Measurements from ENCODE around the gene DOCK2. TPM values are rescaled to one million over a fixed set of nuclear protein-coding genes. Genes with fewer than 3 reads are reported as not detected.

The DOCK2 gene
- total RNA-seq, 1 donor: 6.2 TPM

DNA sequence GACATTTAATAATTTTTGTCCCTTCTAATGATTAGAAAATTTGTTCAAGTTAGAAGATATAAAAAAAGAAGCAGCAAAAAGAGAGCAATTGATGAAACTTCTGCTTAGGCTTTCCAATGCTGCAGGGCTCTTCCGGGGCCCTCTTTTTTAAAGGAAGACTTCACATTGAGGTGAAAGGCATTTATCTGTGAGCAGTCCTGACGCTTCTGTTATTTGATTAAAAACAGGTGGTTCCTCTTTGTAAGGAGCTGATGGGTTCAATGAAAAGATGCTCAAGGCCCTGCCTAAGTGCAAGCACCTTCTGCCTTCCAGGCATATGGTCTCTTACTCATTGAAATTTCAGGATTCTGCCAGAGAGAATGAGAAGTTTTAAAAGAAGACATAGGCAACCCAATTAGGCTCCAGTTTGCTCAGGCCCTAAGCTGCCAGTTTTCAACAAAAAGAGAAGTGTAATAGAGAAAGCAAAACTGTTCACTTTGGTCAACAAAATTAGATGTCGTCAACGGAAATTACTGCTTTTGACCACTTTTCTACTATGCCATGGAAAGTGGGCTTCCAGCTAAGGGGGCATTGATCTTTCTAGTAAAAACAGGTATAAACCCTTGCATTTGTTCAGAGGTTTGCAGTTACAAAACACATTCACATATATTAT, 243.1 kb downstream of the DOCK2 start:
- no peak for DNase-seq (ENCODE audit: insufficient read length, low spot score, missing footprints)
- H3K4me2 ChIP-seq (ENCODE audit: insufficient read depth, low read length): no peak overlapping the region
- TF ChIP-seq, protein P1, sequence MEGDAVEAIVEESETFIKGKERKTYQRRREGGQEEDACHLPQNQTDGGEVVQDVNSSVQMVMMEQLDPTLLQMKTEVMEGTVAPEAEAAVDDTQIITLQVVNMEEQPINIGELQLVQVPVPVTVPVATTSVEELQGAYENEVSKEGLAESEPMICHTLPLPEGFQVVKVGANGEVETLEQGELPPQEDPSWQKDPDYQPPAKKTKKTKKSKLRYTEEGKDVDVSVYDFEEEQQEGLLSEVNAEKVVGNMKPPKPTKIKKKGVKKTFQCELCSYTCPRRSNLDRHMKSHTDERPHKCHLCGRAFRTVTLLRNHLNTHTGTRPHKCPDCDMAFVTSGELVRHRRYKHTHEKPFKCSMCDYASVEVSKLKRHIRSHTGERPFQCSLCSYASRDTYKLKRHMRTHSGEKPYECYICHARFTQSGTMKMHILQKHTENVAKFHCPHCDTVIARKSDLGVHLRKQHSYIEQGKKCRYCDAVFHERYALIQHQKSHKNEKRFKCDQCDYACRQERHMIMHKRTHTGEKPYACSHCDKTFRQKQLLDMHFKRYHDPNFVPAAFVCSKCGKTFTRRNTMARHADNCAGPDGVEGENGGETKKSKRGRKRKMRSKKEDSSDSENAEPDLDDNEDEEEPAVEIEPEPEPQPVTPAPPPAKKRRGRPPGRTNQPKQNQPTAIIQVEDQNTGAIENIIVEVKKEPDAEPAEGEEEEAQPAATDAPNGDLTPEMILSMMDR (IDR thresholded peaks at IDR 0.05; ENCODE audit: extremely low read depth, low read depth, low read length): no peak
- H2AFZ ChIP-seq (ENCODE audit: low read length): no peak overlapping the region
- H3K4me3 ChIP-seq (ENCODE audit: insufficient read depth, low read length): no peak overlapping the region
- H3K36me3 ChIP-seq (ENCODE audit: insufficient read depth, low read length): no peaks in the 10 kb centered on the region
- no peaks in the 10 kb centered on the region for H4K20me1 ChIP-seq (ENCODE audit: insufficient read depth, low read length)
- no peaks in the 10 kb centered on the region for H3K79me2 ChIP-seq (ENCODE audit: insufficient read depth, low read length)
- H3K4me1 ChIP-seq (ENCODE audit: insufficient read depth, low read length): peaks cover 2% of the 10 kb centered on the region
- no peaks in the 10 kb centered on the region for H3K9me3 ChIP-seq (ENCODE audit: low read depth, low read length)
- H3K27me3 ChIP-seq (ENCODE audit: insufficient read depth, low read length): no peaks in the 10 kb centered on the region
- H3K27ac ChIP-seq (ENCODE audit: low read depth, low read length): no peak overlapping the region

DNA sequence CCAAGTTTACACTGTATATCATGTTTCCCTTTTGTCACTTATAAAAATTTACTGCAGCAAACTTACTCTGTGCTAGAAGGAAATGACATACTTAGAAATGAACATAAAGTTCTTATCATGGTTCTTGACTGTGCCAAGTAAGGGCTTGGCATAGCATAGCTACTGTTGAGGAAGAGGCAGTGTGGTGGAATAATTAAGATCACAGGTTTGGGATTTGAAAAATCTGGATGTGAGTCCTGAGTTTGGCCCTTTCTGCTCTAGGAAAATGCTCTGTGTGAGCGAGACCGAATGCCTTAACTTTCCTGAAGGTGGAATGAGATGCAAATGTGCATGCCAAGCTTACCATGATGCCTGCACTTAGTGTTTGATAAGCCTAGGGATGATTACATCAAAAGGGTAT, 243.7 kb downstream of the DOCK2 start:
- no peak overlapping the region for H2AFZ ChIP-seq (ENCODE audit: low read length)
- no peaks in the 10 kb centered on the region for H4K20me1 ChIP-seq (ENCODE audit: insufficient read depth, low read length)
- H3K27me3 ChIP-seq (ENCODE audit: insufficient read depth, low read length): no peaks in the 10 kb centered on the region
- TF ChIP-seq, protein P1 (IDR thresholded peaks at IDR 0.05; ENCODE audit: extremely low read depth, low read depth, low read length): no peak
- no peaks in the 10 kb centered on the region for H3K79me2 ChIP-seq (ENCODE audit: insufficient read depth, low read length)
- H3K4me1 ChIP-seq (ENCODE audit: insufficient read depth, low read length): peaks cover 2% of the 10 kb centered on the region
- no peaks in the 10 kb centered on the region for H3K36me3 ChIP-seq (ENCODE audit: insufficient read depth, low read length)
- no peak overlapping the region for H3K4me2 ChIP-seq (ENCODE audit: insufficient read depth, low read length)
- H3K4me3 ChIP-seq (ENCODE audit: insufficient read depth, low read length): no peak overlapping the region
- DNase-seq (ENCODE audit: insufficient read length, low spot score, missing footprints): no peak
- H3K27ac ChIP-seq (ENCODE audit: low read depth, low read length): no peak overlapping the region
- no peaks in the 10 kb centered on the region for H3K9me3 ChIP-seq (ENCODE audit: low read depth, low read length)

DNA sequence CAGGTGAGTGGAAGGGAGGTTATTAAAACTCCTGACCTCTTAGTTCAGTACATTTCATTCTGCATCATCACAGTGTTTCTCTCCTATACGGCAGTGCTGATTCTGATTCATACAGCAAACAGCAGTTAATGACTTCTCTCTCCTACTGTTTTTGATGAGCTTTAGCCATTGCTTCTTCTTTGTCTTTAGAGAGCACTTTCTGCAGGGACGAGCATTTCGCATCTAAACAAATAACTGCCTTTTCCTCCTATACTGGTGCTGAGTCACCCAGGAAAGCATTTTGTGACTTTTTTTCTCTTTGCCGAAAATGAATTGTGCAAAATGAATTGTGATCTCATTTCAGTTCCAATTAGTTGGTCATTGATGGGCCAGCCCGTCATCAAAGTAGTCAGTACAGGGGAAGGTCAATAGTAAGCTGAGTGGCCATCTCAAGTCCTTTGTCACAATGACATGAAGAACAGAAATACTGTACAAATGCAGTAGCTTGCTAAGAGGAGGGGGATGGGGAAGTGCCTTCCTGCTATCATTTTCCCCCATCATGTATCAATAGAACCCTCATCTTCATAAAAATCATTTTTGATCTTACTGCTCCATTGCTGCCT, 244.7 kb downstream of the DOCK2 start:
- Histone ChIP-seq H3K27me3 (ENCODE audit: insufficient read depth, low read length) (no peaks in the 10 kb centered on the region), H3K4me2 (ENCODE audit: insufficient read depth, low read length) (no peak overlapping the region), H4K20me1 (ENCODE audit: insufficient read depth, low read length) (no peaks in the 10 kb centered on the region), H3K27ac (ENCODE audit: low read depth, low read length) (no peak overlapping the region), H3K36me3 (ENCODE audit: insufficient read depth, low read length) (no peaks in the 10 kb centered on the region), H3K9me3 (ENCODE audit: low read depth, low read length) (no peaks in the 10 kb centered on the region), H3K4me3 (ENCODE audit: insufficient read depth, low read length) (no peak overlapping the region), H3K79me2 (ENCODE audit: insufficient read depth, low read length) (no peaks in the 10 kb centered on the region), H2AFZ (ENCODE audit: low read length) (no peak overlapping the region), H3K4me1 (ENCODE audit: insufficient read depth, low read length) (no peaks in the 10 kb centered on the region)
- DNase-seq (ENCODE audit: insufficient read length, low spot score, missing footprints): peak; percentile 5
- TF ChIP-seq, protein P1 (IDR thresholded peaks at IDR 0.05; ENCODE audit: extremely low read depth, low read depth, low read length): no peak

DNA sequence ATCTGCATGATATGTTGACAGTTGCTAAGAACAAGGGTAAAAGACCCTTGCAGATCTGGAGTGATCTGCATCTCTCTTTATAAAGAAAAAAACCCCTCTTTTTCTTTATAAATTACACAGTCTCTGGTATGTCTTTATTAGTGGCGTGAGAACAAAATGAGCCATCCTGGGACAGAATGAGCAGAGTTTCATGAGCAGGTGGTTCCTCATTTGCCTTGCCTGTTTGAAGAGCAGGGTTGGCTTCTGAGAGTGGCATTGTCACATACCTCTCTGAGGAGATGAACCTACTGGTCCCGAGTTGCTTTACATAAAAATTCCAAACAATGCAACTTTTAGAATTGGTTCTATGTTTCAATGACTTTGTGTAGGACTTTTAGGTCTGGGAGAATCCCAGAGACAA, 249.0 kb downstream of the DOCK2 start:
- DNase-seq (ENCODE audit: insufficient read length, low spot score, missing footprints): no peak
- no peak overlapping the region for H2AFZ ChIP-seq (ENCODE audit: low read length)
- H3K4me1 ChIP-seq (ENCODE audit: insufficient read depth, low read length): no peaks in the 10 kb centered on the region
- no peaks in the 10 kb centered on the region for H3K79me2 ChIP-seq (ENCODE audit: insufficient read depth, low read length)
- TF ChIP-seq, protein P1 (IDR thresholded peaks at IDR 0.05; ENCODE audit: extremely low read depth, low read depth, low read length): no peak
- no peak overlapping the region for H3K4me2 ChIP-seq (ENCODE audit: insufficient read depth, low read length)
- no peaks in the 10 kb centered on the region for H3K27me3 ChIP-seq (ENCODE audit: insufficient read depth, low read length)
- no peak overlapping the region for H3K27ac ChIP-seq (ENCODE audit: low read depth, low read length)
- no peaks in the 10 kb centered on the region for H3K36me3 ChIP-seq (ENCODE audit: insufficient read depth, low read length)
- H3K9me3 ChIP-seq (ENCODE audit: low read depth, low read length): no peaks in the 10 kb centered on the region
- no peak overlapping the region for H3K4me3 ChIP-seq (ENCODE audit: insufficient read depth, low read length)
- no peaks in the 10 kb centered on the region for H4K20me1 ChIP-seq (ENCODE audit: insufficient read depth, low read length)
